Lower leg skin (tissue), 4 donors: ENCODE data around the gene SERPIND1. TPM values are rescaled to one million over a fixed set of nuclear protein-coding genes. Genes with fewer than 3 reads are reported as not detected.

Experiments used
- DNase-seq, 2 donors: peaks; one replicate each; pipeline ENCODE4 v3.0.0-alpha.2; 2019; ENCODE audit warnings: low spot score in 2 of 2
- H3K4me3 ChIP-seq: fragments of 200-600 bp; sonication (generic); 2 replicates; pipeline ENCODE4 v1.5.1; 2017; ENCODE audit warnings: mild to moderate bottlenecking, low read depth; ENCODE audit not compliant: poor library complexity, severe bottlenecking
- POLR2A ChIP-seq, 2 donors: fragments of 450-650 bp; IDR thresholded peaks; one replicate each; pipeline ENCODE4 v1.6.1; 2016 to 2017; ENCODE audit warnings: antibody characterized with exemption in 2 of 2, mild to moderate bottlenecking in 1 of 2, moderate library complexity in 1 of 2
- WGBS, 2 donors: methylation state at CpG; one replicate each; pipeline ENCODE4 v1.1.5; 2018; 5-methylcytosine and 5-hydroxymethylcytosine counted together
- intact Hi-C: fragments of 100-400 bp; cut with DNase I; formaldehyde crosslinking; loops from one replicate; pipeline ENCODE4 v1.15.0; 2023; ENCODE audit warnings: low total_unique reads
- total RNA-seq, 4 donors: library from RNA; depleted of rRNA; stranded (reverse); fragments of >200 nt; gene quantifications; one replicate each; pipeline ENCODE4 v1.1.0, GENCODE V29; 2016
- TF ChIP-seq, protein P1 (sequence below), 3 donors: fragments of 450-650 bp; IDR thresholded peaks; one replicate each; pipeline ENCODE4 v1.5.1; 2016; ENCODE audit warnings: antibody characterized with exemption in 3 of 3, mild to moderate bottlenecking in 3 of 3, moderate library complexity in 2 of 3

The SERPIND1 gene
- total RNA-seq, 4 donors from 2014 or later: not detected

DNA sequence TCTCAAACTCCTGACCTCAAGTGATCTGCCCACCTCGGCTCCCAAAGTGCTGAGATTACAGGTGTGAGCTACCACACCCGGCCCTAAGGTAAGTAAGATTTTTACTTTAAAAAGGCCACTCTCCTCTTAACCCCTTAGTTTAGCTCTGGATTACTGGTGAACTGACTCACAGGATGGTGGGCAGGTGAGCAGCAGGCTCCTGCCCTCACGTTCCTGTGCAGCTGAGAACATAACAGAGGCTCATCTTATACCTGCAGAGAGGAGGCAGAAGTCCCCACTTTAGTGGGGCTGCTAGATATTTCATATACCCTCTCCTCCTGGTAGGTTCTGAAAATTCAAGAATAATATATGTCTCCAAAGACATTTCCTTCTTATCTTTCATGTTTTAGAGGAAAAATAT is 17.1 kb upstream of the SERPIND1 start:
- intact Hi-C loops: no loop called here
- no peak for DNase-seq
- H3K4me3 ChIP-seq: no peak overlapping the region
- no peak for TF ChIP-seq POLR2A (IDR thresholded peaks at IDR 0.05)
- TF ChIP-seq, protein P1, sequence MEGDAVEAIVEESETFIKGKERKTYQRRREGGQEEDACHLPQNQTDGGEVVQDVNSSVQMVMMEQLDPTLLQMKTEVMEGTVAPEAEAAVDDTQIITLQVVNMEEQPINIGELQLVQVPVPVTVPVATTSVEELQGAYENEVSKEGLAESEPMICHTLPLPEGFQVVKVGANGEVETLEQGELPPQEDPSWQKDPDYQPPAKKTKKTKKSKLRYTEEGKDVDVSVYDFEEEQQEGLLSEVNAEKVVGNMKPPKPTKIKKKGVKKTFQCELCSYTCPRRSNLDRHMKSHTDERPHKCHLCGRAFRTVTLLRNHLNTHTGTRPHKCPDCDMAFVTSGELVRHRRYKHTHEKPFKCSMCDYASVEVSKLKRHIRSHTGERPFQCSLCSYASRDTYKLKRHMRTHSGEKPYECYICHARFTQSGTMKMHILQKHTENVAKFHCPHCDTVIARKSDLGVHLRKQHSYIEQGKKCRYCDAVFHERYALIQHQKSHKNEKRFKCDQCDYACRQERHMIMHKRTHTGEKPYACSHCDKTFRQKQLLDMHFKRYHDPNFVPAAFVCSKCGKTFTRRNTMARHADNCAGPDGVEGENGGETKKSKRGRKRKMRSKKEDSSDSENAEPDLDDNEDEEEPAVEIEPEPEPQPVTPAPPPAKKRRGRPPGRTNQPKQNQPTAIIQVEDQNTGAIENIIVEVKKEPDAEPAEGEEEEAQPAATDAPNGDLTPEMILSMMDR (IDR thresholded peaks at IDR 0.05): no peak
- 90 to 92% methylated on average over 3 of the region's 3 CpGs for WGBS, 2 donors

DNA sequence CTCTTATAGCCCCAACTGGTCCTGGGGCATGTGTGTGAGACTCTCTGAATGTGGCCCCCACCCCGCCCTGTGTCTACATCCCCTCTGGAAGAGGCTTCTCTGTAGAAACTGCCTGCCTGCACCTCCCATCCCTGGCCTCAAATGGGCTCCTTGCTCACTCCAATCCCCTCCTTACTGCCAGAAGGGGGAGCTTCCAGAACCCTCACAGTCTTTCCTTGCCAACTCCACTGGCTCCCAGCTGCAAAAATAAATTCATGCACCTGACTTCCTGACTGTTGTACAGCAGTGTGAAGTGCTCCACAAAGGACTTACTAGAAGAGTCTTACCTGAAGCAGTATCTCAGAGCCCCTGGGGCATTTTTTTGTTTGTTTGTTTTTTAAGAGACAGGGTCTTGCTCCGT is 15.2 kb upstream of the SERPIND1 start:
- 86 to 97% methylated on average over 2 of the region's 2 CpGs for WGBS, 2 donors
- no peak overlapping the region for H3K4me3 ChIP-seq
- TF ChIP-seq POLR2A (IDR thresholded peaks at IDR 0.05): no peak
- TF ChIP-seq, protein P1 (IDR thresholded peaks at IDR 0.05): no peak
- no peak for DNase-seq
- intact Hi-C loops: no loop called here

- no peak overlapping the region for H3K4me3 ChIP-seq
- TF ChIP-seq POLR2A (IDR thresholded peaks at IDR 0.05): no peak
- TF ChIP-seq, protein P1 (IDR thresholded peaks at IDR 0.05): no peak
- intact Hi-C loops: no loop called here
- 94 to 99% methylated on average over 2 of the region's 2 CpGs for WGBS, 2 donors
- DNase-seq: no peak
These were observed 13.8 kb upstream of the SERPIND1 start for GRCh38 chr22:20760084-20760483.

DNA sequence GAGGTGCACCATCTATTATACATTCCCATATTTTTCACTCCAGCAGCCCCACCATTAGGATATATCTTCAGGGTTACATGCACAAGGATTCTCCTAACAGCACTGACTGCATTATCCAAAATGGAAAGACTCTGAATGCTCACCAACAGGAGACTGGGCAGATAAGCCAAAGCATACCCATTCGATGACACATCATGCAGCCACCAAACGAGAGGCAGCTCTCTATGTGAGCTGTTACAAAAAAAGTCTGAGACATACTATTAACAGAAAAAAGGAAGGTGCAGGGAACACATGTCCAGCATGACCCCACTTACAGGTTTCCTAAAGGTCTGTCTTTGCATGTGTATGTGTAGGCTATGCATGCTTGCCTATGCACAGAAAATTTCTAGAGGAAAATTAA is 12.4 kb upstream of the SERPIND1 start:
- intact Hi-C loops: no loop called here
- WGBS, 2 donors: 81 to 84% methylated on average over 2 of the region's 2 CpGs
- TF ChIP-seq POLR2A (IDR thresholded peaks at IDR 0.05): no peak
- TF ChIP-seq, protein P1 (IDR thresholded peaks at IDR 0.05): no peak
- H3K4me3 ChIP-seq: no peak overlapping the region
- no peak for DNase-seq

- intact Hi-C loops: no loop called here
- DNase-seq: no peak
- WGBS, 2 donors: 91 to 95% methylated on average over 7 of the region's 7 CpGs
- TF ChIP-seq, protein P1 (IDR thresholded peaks at IDR 0.05): no peak
- TF ChIP-seq POLR2A (IDR thresholded peaks at IDR 0.05): no peak
- no peak overlapping the region for H3K4me3 ChIP-seq
These were observed 11.6 kb upstream of the SERPIND1 start for GRCh38 chr22:20762233-20762796.
